IMR-90 (cell line): ENCODE measurements around the gene ZNF548. TPM values are rescaled to one million over a fixed set of nuclear protein-coding genes. Genes with fewer than 3 reads are reported as not detected.

Source experiments
- ATAC-seq: fragments of 200-7000 bp; cut with Tn5 transposase; 2 replicates; pipeline ENCODE4 v1.9.1; 2020; ENCODE audit warnings: low read depth, mild to moderate bottlenecking, moderate library complexity
- BruUV-seq: library from RNA; stranded (reverse); fragments of 400-500 nt; replicated peaks from 2 replicates; lab custom pipeline; 2021; lab: Mats Ljungman, UMichigan
- CTCF ChIA-PET: fragments of 300-600 bp; formaldehyde crosslinking; extraction: SDS; loops from one replicate; lab custom pipeline; 2021; ENCODE audit warnings: antibody characterized with exemption; lab: Yijun Ruan, JAX
- POLR2A ChIA-PET: fragments of 300-600 bp; sonication (Branson Sonifier 250); formaldehyde crosslinking; loops from one replicate; lab custom pipeline; 2022; ENCODE audit warnings: antibody characterized with exemption; ENCODE audit not compliant: unreplicated experiment; lab: Charles Lee
- DNase-seq: peaks from one replicate; pipeline ENCODE4 v3.0.0; 2013
- H2AFZ ChIP-seq: replicated peaks from 2 replicates; pipeline ENCODE3; 2013; ENCODE audit warnings: low read length, mild to moderate bottlenecking; ENCODE audit not compliant: poor library complexity
- H2AK5ac ChIP-seq: 2 replicates; pipeline ENCODE4 v1.6.1; 2013; ENCODE audit warnings: low read depth, low read length, inconsistent platforms
- H2AK9ac ChIP-seq: replicated peaks from 2 replicates; pipeline ENCODE3; 2013; ENCODE audit warnings: mild to moderate bottlenecking, low read depth, low read length, moderate library complexity; ENCODE audit not compliant: poor library complexity
- H2BK120ac ChIP-seq: 2 replicates; pipeline ENCODE4 v1.6.1; 2013; ENCODE audit warnings: low read depth, low read length, inconsistent platforms
- H2BK15ac ChIP-seq: 3 replicates; pipeline ENCODE4 v1.6.1; 2013; ENCODE audit warnings: low read depth, low read length, inconsistent platforms
- H2BK20ac ChIP-seq: 2 replicates; pipeline ENCODE4 v1.6.1; 2013; ENCODE audit warnings: low read depth, mild to moderate bottlenecking, inconsistent platforms, low read length, moderate library complexity
- H2BK5ac ChIP-seq: 2 replicates; pipeline ENCODE4 v1.6.1; 2013; ENCODE audit warnings: mild to moderate bottlenecking, low read depth, low read length, inconsistent platforms; ENCODE audit not compliant: poor library complexity, severe bottlenecking
- H3K14ac ChIP-seq: replicated peaks from 2 replicates; pipeline ENCODE4 v1.6.1; 2013; ENCODE audit warnings: low read depth, low read length, inconsistent platforms
- H3K18ac ChIP-seq: 2 replicates; pipeline ENCODE4 v1.6.1; 2013; ENCODE audit warnings: low read depth, low read length, control low read depth
- H3K23ac ChIP-seq: 2 replicates; pipeline ENCODE4 v1.6.1; 2013; ENCODE audit warnings: low read depth, low read length, inconsistent platforms
- H3K27ac ChIP-seq: 2 replicates; pipeline ENCODE4 v1.5.1; 2013; ENCODE audit warnings: mild to moderate bottlenecking, control low read depth, low read length; ENCODE audit not compliant: insufficient read depth
- H3K27me3 ChIP-seq: 2 replicates; pipeline ENCODE4 v1.6.1; 2013; ENCODE audit warnings: low read length; ENCODE audit not compliant: control insufficient read depth, insufficient read depth
- H3K36me3 ChIP-seq: 2 replicates; pipeline ENCODE4 v1.6.1; 2013; ENCODE audit warnings: low read length, mixed read lengths; ENCODE audit not compliant: control insufficient read depth, insufficient read depth
- H3K4ac ChIP-seq: 2 replicates; pipeline ENCODE4 v1.6.1; 2013; ENCODE audit warnings: low read depth, low read length, inconsistent platforms
- H3K4me1 ChIP-seq: 2 replicates; pipeline ENCODE4 v1.6.1; 2013; ENCODE audit warnings: low read length, mixed read lengths; ENCODE audit not compliant: control insufficient read depth, insufficient read depth
- H3K4me2 ChIP-seq: 2 replicates; pipeline ENCODE4 v1.6.1; 2013; ENCODE audit warnings: low read depth, mild to moderate bottlenecking, control low read depth, low read length, moderate library complexity
- H3K4me3 ChIP-seq: 2 replicates; pipeline ENCODE4 v1.5.1; 2013; ENCODE audit warnings: low read depth, mild to moderate bottlenecking, control low read depth, low read length, moderate library complexity; ENCODE audit not compliant: insufficient read depth
- H3K56ac ChIP-seq: 2 replicates; pipeline ENCODE4 v1.6.1; 2013; ENCODE audit warnings: low read length, inconsistent platforms; ENCODE audit not compliant: insufficient read depth; ENCODE audit errors: extremely low read depth
- H3K79me1 ChIP-seq, 2 experiments: 2 replicates each; pipeline ENCODE4 v1.6.1; 2013; ENCODE audit warnings: low read length in 2 of 2, inconsistent platforms in 1 of 2, low read depth in 1 of 2
- H3K9ac ChIP-seq: 2 replicates; pipeline ENCODE4 v1.6.1; 2013; ENCODE audit warnings: low read depth, low read length, control low read depth
- H3K9me1 ChIP-seq: 2 replicates; pipeline ENCODE4 v1.6.1; 2013; ENCODE audit warnings: low read length, inconsistent platforms; ENCODE audit not compliant: insufficient read depth
- H3K9me3 ChIP-seq: 2 replicates; pipeline ENCODE4 v1.6.1; 2013; ENCODE audit warnings: low read length; ENCODE audit not compliant: control insufficient read depth, insufficient read depth
- H4K20me1 ChIP-seq: 2 replicates; pipeline ENCODE4 v1.6.1; 2013; ENCODE audit warnings: low read length, inconsistent platforms; ENCODE audit not compliant: insufficient read depth
- H4K5ac ChIP-seq: 2 replicates; pipeline ENCODE4 v1.6.1; 2013; ENCODE audit warnings: mild to moderate bottlenecking, low read depth, low read length, control low read depth
- H4K8ac ChIP-seq, 2 experiments: 2 replicates each; pipeline ENCODE4 v1.6.1; 2013; ENCODE audit warnings: low read depth in 2 of 2, low read length in 2 of 2, control low read depth in 1 of 2, inconsistent platforms in 1 of 2
- H4K91ac ChIP-seq: 2 replicates; pipeline ENCODE4 v1.6.1; 2013; ENCODE audit warnings: low read depth, low read length, inconsistent platforms; ENCODE audit not compliant: insufficient read depth
- CEBPB ChIP-seq: IDR thresholded peaks from 2 replicates; pipeline ENCODE4 v1.6.1; 2012; ENCODE audit warnings: low read depth, low read length, improper control_type of control experiment
- CTCF ChIP-seq: conservative IDR thresholded peaks from 2 replicates; pipeline ENCODE4 v1.5.1; 2012; ENCODE audit warnings: mild to moderate bottlenecking, low read depth, low read length, improper control_type of control experiment
- MXI1 ChIP-seq: IDR thresholded peaks from 2 replicates; pipeline ENCODE4 v1.6.1; 2012; ENCODE audit warnings: low read depth, mild to moderate bottlenecking, low read length, moderate library complexity, borderline replicate concordance
- NFE2L2 ChIP-seq: fragments of 150-350 bp; IDR thresholded peaks from 2 replicates; pipeline ENCODE4 v1.6.1; 2016; ENCODE audit warnings: low read depth, mild to moderate bottlenecking, low read length
- POLR2A ChIP-seq: IDR thresholded peaks from 2 replicates; pipeline ENCODE4 v1.6.1; 2012; ENCODE audit warnings: mild to moderate bottlenecking, low read depth, low read length
- USF2 ChIP-seq: fragments of 150-350 bp; IDR thresholded peaks from 2 replicates; pipeline ENCODE4 v1.6.1; 2017; ENCODE audit warnings: mild to moderate bottlenecking, antibody characterized with exemption, low read length, low read depth
- WGBS, 2 experiments: methylation state at CpG; one replicate each; pipeline versions ENCODE4 v1.1.5 to v1.1.7; 2013; ENCODE audit warnings: missing lambda C conversion rate in 2 of 2; ENCODE audit not compliant: insufficient read length in 1 of 2; ENCODE audit errors: extremely low coverage in 2 of 2; 5-methylcytosine and 5-hydroxymethylcytosine counted together
- dilution Hi-C: fragments of 300-500 bp; cut with HindIII; formaldehyde crosslinking; loops from one replicate; pipeline ENCODE4 v1.14.3; 2018; ENCODE audit warnings: low sequenced_read_pairs; ENCODE audit not compliant: unreplicated experiment
- in situ Hi-C: fragments of 300-500 bp; cut with MboI; formaldehyde crosslinking; loops from 3 replicates; pipeline ENCODE4 v1.14.3; 2019; ENCODE audit warnings: low sequenced_read_pairs, inconsistent platforms, mixed read lengths
- intact Hi-C: fragments of 100-400 bp; cut with micrococcal nuclease; formaldehyde crosslinking; loops from 2 replicates; pipeline ENCODE4 v1.10.0; 2022
- polyA plus RNA-seq, 3 experiments: library from polyadenylated mRNA; depleted of rRNA; stranded (reverse); fragments of >200 nt; gene quantifications; 2 replicates each; pipeline ENCODE4 v1.2.3, GENCODE V29; 2012; ENCODE audit warnings: low replicate concordance in 1 of 3
- total RNA-seq: library from RNA; depleted of rRNA; stranded (reverse); fragments of >200 nt; gene quantifications from 2 replicates; pipeline ENCODE4 v1.2.3, GENCODE V29; 2012

ZNF548 gene
- total and polyA plus RNA-seq, 2 of the 4 experiments (the other 2 are of a cell fraction): 7.5 to 24.2 TPM

- H2BK20ac ChIP-seq: no peak within 1 kb of the TSS
- peak within 1 kb of the TSS; percentile 93 for H3K4me2 ChIP-seq
- intact Hi-C loops: no loop called here
- peak within 1 kb of the TSS; percentile 80 for H3K4me3 ChIP-seq
- peak within 1 kb of the TSS; percentile 90 to 93 for H4K8ac ChIP-seq
- H4K91ac ChIP-seq: peak within 1 kb of the TSS; percentile 19
- H3K27me3 ChIP-seq: no peaks in the 10 kb centered on the region
- H3K9ac ChIP-seq: peak within 1 kb of the TSS; percentile 75
- no TSS peak for BruUV-seq
- CTCF ChIA-PET: interaction anchor here (0.7 kb wide), 1 partner anchor 322 kb away, joined by 3 read pairs; no protein-coding TSS in a partner anchor
- TF ChIP-seq CEBPB (peak; percentile 64), MXI1 (peak; percentile 95; the same call in 1 of the 2 replicates), CTCF (no peak), USF2 (peak; percentile 21; the same call in 1 of the 2 replicates), POLR2A (peak; percentile 57; the same call in 1 of the 2 replicates), NFE2L2 (no peak)
- ATAC-seq (peak; percentile 97), DNase-seq (peak; percentile 97)
- H2AK9ac ChIP-seq: peak within 1 kb of the TSS; percentile 71
- WGBS, 2 experiments: 0% methylated on average over 12 of the region's 61 CpGs; no CpG with 5 or more reads in 1 of the 2 experiments
- H3K9me3 ChIP-seq: no peaks in the 10 kb centered on the region
- H3K4ac ChIP-seq: peak within 1 kb of the TSS; percentile 65; the same call in 1 of the 2 replicates
- in situ Hi-C loops: no loop called here
- peaks cover 12 to 45% of the 10 kb centered on the region in 2 experiments; a peak in 3 of 4 replicates for H3K79me1 ChIP-seq
- peaks cover 2% of the 10 kb centered on the region; the same call in 1 of the 2 replicates for H3K4me1 ChIP-seq
- no peaks in the 10 kb centered on the region for H4K20me1 ChIP-seq
- dilution Hi-C loops: no loop called here
- H2AFZ ChIP-seq: peak within 1 kb of the TSS; percentile 98
- H3K36me3 ChIP-seq: peaks cover 4% of the 10 kb centered on the region; the same call in 1 of the 2 replicates
- H3K27ac ChIP-seq: peak within 1 kb of the TSS; percentile 62
- H2AK5ac ChIP-seq: peak within 1 kb of the TSS; percentile 62
- peak within 1 kb of the TSS; percentile 66 for H4K5ac ChIP-seq
- peak within 1 kb of the TSS; percentile 60 for H2BK5ac ChIP-seq
- peak within 1 kb of the TSS; percentile 43; the same call in 1 of the 2 replicates for H2BK120ac ChIP-seq
- peak within 1 kb of the TSS; percentile 5; the same call in 1 of the 2 replicates for H3K18ac ChIP-seq
- peak within 1 kb of the TSS; percentile 82 for H3K56ac ChIP-seq
- POLR2A ChIA-PET: no interaction called here
- 0 out of 2 replicates have a peak, but pooled peaks cover 7% of the 10 kb centered on the region for H3K9me1 ChIP-seq
- peak within 1 kb of the TSS; percentile 6; the same call in 1 of the 3 replicates for H2BK15ac ChIP-seq
- H3K23ac ChIP-seq: peak within 1 kb of the TSS; percentile 77
- peak within 1 kb of the TSS; percentile 82 for H3K14ac ChIP-seq
Measured at GRCh38 chr19:57435062-57435978, 45.7 kb downstream of the ZNF548 start, which contains the start of gene ZNF749. Gene ZNF749, plus strand, starts transcription at chr19:57435325. Its CDS starts 254 bp downstream, at chr19:57435579.
